Right lobe of liver (tissue), 4 donors: Measurements from ENCODE around the gene RNU2-63P.

Source experiments
- POLR2A ChIP-seq: fragments of 450-650 bp; IDR thresholded peaks from one replicate; pipeline ENCODE4 v1.6.1; 2017; ENCODE audit warnings: antibody characterized with exemption, mild to moderate bottlenecking
- TF ChIP-seq, protein P1 (sequence below), 4 donors: fragments of 200-600 bp in 3 of 4; fragments of 450-650 bp in 1 of 4; IDR thresholded peaks; one replicate each; pipeline versions ENCODE4 v1.5.1 to v1.8.0; 2016 to 2022; ENCODE audit warnings: antibody characterized with exemption in 4 of 4, mild to moderate bottlenecking in 2 of 4
- donor health status: DM: no; HTN: no; CAD: no.
- donor health status: DM: no; HTN: no; CAD: no.
- donor health status: DM: no; HTN: yes; CAD: no.

DNA sequence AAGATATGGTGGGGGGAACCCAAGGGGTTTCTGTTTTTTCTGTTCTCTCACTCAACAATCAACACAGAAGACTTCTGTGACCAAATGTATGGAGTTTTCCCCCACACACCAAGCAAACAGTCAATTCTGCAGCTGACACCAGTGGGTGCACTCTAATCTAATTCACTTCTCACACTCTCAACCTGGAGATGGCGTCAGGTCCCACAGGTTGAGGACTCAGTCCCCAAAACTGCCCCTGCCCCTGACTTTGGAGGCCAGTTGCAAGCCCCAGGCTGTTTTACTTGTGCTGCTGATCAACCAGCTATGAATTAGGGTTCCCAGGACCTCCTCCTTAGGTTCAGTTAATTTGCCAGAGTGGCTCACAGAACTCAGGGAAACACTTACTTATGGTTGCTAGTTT lies 6.2 kb downstream of the RNU2-63P start:
- TF ChIP-seq POLR2A, result no peak
- TF ChIP-seq, protein P1, sequence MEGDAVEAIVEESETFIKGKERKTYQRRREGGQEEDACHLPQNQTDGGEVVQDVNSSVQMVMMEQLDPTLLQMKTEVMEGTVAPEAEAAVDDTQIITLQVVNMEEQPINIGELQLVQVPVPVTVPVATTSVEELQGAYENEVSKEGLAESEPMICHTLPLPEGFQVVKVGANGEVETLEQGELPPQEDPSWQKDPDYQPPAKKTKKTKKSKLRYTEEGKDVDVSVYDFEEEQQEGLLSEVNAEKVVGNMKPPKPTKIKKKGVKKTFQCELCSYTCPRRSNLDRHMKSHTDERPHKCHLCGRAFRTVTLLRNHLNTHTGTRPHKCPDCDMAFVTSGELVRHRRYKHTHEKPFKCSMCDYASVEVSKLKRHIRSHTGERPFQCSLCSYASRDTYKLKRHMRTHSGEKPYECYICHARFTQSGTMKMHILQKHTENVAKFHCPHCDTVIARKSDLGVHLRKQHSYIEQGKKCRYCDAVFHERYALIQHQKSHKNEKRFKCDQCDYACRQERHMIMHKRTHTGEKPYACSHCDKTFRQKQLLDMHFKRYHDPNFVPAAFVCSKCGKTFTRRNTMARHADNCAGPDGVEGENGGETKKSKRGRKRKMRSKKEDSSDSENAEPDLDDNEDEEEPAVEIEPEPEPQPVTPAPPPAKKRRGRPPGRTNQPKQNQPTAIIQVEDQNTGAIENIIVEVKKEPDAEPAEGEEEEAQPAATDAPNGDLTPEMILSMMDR (IDR thresholded peaks at IDR 0.05), result no peak
